Body of pancreas (tissue), 4 donors: Measurements from ENCODE around the gene NEK7. TPM values are rescaled to one million over a fixed set of nuclear protein-coding genes. Genes with fewer than 3 reads are reported as not detected.
"Not testable (repeated sequence)": the region's sequence is repeated elsewhere in the genome, so short reads cannot be mapped to it uniquely, and the experiment has no call there.

Source experiments
- ATAC-seq: fragments of 150-250 bp; one replicate; pipeline ENCODE4 v1.9.1; 2016
- DNase-seq, 4 donors: peaks; one replicate each; pipeline ENCODE4 v3.0.0-alpha.2; 2019
- H3K27ac ChIP-seq, 4 donors: fragments of 200-600 bp; sonication (generic); 1 replicate in 3 of 4; 2 replicates in 1 of 4; pipeline versions ENCODE4 v1.5.1 to v1.6.1; 2016 to 2019; ENCODE audit warnings: mild to moderate bottlenecking in 1 of 4, mixed read lengths in 1 of 4, moderate library complexity in 1 of 4
- H3K27me3 ChIP-seq, 2 donors: fragments of 200-600 bp; sonication (generic); one replicate each; pipeline ENCODE4 v1.6.0; 2016; ENCODE audit warnings: mild to moderate bottlenecking in 1 of 2
- H3K36me3 ChIP-seq, 2 donors: fragments of 200-600 bp; sonication (generic); replicated peaks in 1 of 2; 2 replicates each; pipeline ENCODE4 v1.5.1; 2016; ENCODE audit warnings: low read depth in 2 of 2; ENCODE audit not compliant: insufficient read depth in 1 of 2
- H3K4me1 ChIP-seq: fragments of 200-600 bp; sonication (generic); one replicate; pipeline ENCODE4 v1.6.0; 2016
- H3K4me3 ChIP-seq, 2 donors: fragments of 200-600 bp; sonication (generic); 1 replicate in 1 of 2; 2 replicates in 1 of 2; pipeline ENCODE4 v1.5.1; 2016 to 2019
- H3K9me3 ChIP-seq, 3 donors: fragments of 200-600 bp; sonication (generic); 1 replicate in 2 of 3; 2 replicates in 1 of 3; pipeline ENCODE4 v1.5.1; 2016
- POLR2A ChIP-seq, 3 donors: fragments of 450-650 bp; IDR thresholded peaks; one replicate each; pipeline ENCODE4 v1.6.1; 2016; ENCODE audit warnings: antibody characterized with exemption in 3 of 3, mild to moderate bottlenecking in 2 of 3
- whole genome bisulfite sequencing, 2 donors: methylation state at CpG; one replicate each; pipeline ENCODE4 v1.1.5; 2017; 5-methylcytosine and 5-hydroxymethylcytosine counted together
- intact Hi-C: fragments of 100-400 bp; cut with DNase I; formaldehyde crosslinking; loops from one replicate; pipeline ENCODE4 v1.15.1; 2023
- total RNA-seq, 2 donors: library from RNA; depleted of rRNA; stranded (reverse); fragments of >200 nt; gene quantifications; one replicate each; pipeline ENCODE4 v1.1.0, GENCODE V29; 2016
- TF ChIP-seq, protein P1 (sequence below), 7 experiments: fragments of 450-650 bp in 4 of 7; fragments of 200-600 bp in 3 of 7; sonication (generic) in 3 of 7; IDR thresholded peaks; one replicate each; pipeline ENCODE4 v1.5.1; 2016 to 2019; ENCODE audit warnings: antibody characterized with exemption in 7 of 7

NEK7 gene
- total RNA-seq, 2 donors from 2014 or later: 39.2 to 49.5 TPM

GRCh38 chr1:198297281-198297680 lies 140.5 kb downstream of the NEK7 start:
- DNase-seq: no peak
- TF ChIP-seq, protein P1, sequence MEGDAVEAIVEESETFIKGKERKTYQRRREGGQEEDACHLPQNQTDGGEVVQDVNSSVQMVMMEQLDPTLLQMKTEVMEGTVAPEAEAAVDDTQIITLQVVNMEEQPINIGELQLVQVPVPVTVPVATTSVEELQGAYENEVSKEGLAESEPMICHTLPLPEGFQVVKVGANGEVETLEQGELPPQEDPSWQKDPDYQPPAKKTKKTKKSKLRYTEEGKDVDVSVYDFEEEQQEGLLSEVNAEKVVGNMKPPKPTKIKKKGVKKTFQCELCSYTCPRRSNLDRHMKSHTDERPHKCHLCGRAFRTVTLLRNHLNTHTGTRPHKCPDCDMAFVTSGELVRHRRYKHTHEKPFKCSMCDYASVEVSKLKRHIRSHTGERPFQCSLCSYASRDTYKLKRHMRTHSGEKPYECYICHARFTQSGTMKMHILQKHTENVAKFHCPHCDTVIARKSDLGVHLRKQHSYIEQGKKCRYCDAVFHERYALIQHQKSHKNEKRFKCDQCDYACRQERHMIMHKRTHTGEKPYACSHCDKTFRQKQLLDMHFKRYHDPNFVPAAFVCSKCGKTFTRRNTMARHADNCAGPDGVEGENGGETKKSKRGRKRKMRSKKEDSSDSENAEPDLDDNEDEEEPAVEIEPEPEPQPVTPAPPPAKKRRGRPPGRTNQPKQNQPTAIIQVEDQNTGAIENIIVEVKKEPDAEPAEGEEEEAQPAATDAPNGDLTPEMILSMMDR (IDR thresholded peaks at IDR 0.05): no peak
- TF ChIP-seq POLR2A (IDR thresholded peaks at IDR 0.05): no peak
- Histone ChIP-seq H3K4me1 (no peaks in the 10 kb centered on the region), H3K27me3 (no peaks in the 10 kb centered on the region), H3K27ac (no peak overlapping the region), H3K36me3 (peaks cover 0 to 1% of the 10 kb centered on the region in 2 donors), H3K9me3 (no peaks in the 10 kb centered on the region), H3K4me3 (no peak overlapping the region)
- WGBS, 2 donors: 91 to 97% methylated on average over 2 of the region's 2 CpGs
- intact Hi-C loops: no loop called here
- no peak for ATAC-seq

- Histone ChIP-seq H3K36me3 (peaks cover 0 to 1% of the 10 kb centered on the region in 2 donors), H3K4me1 (no peaks in the 10 kb centered on the region), H3K4me3 (no peak overlapping the region), H3K27ac (no peak overlapping the region), H3K27me3 (no peaks in the 10 kb centered on the region), H3K9me3 (no peaks in the 10 kb centered on the region)
- no peak for DNase-seq
- WGBS, 2 donors: 87 to 92% methylated on average over 6 of the region's 6 CpGs
- TF ChIP-seq, protein P1 (IDR thresholded peaks at IDR 0.05): no peak
- intact Hi-C loops: no loop called here
- no peak for ATAC-seq
Measured at GRCh38 chr1:198298640-198299039, 141.8 kb downstream of the NEK7 start.

DNA sequence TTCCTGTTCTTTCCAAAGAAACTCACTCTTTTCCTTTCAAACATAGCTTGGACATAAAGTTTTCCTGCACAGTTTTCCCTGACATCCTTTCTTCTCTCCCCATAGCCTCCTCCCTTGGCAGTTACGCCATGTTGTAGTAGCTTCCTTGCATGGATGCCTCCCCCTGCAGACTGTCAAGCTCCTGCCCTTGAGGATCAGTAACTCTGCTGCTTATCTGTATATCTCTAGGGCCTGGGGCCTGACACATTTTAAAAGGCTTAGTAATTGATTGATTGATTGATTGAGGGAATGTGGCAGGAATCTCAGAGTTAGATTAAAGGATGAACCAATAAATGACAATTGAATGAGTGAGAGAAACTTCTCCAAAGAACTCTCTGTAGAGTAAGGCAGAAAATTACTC lies 143.7 kb downstream of the NEK7 start:
- intact Hi-C loops: no loop called here
- TF ChIP-seq, protein P1 (IDR thresholded peaks at IDR 0.05): no peak
- TF ChIP-seq POLR2A (IDR thresholded peaks at IDR 0.05): no peak
- Histone ChIP-seq H3K27ac (no peak overlapping the region), H3K36me3 (peaks cover 0 to 1% of the 10 kb centered on the region in 2 donors), H3K27me3 (no peaks in the 10 kb centered on the region), H3K4me1 (no peaks in the 10 kb centered on the region), H3K4me3 (no peak overlapping the region), H3K9me3 (no peaks in the 10 kb centered on the region)
- ATAC-seq (no peak), DNase-seq (no peak)
- 100% methylated on average over 1 of the region's 1 CpG for WGBS, 2 donors

DNA sequence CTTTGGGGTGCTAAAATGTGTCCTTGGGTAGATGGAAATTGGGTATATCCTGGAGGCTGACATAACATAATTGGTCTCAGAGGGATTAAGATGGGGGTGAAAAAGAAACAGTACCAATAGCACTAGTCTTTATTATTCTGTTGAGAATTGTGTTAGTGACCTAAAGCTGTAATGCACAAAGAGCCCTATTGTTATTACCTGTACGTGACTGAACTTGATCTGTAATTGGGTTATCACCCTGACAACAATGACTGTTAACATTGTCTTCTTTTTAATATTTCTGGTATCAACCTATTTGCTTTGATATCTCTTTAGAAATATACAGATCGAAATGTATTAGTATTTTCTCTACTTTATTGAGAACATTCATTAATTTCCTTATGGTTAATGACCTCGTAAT lies 147.6 kb downstream of the NEK7 start:
- no peaks in the 10 kb centered on the region for H3K27me3 ChIP-seq
- intact Hi-C loops: no loop called here
- TF ChIP-seq POLR2A (IDR thresholded peaks at IDR 0.05): no peak
- TF ChIP-seq, protein P1 (IDR thresholded peaks at IDR 0.05): no peak
- no peaks in the 10 kb centered on the region for H3K36me3 ChIP-seq
- DNase-seq (no peak), ATAC-seq (no peak)
- H3K4me3 ChIP-seq: no peak overlapping the region
- H3K9me3 ChIP-seq: no peaks in the 10 kb centered on the region
- no peaks in the 10 kb centered on the region for H3K4me1 ChIP-seq
- no peak overlapping the region for H3K27ac ChIP-seq
- WGBS, 2 donors: 85 to 87% methylated on average over 3 of the region's 3 CpGs

DNA sequence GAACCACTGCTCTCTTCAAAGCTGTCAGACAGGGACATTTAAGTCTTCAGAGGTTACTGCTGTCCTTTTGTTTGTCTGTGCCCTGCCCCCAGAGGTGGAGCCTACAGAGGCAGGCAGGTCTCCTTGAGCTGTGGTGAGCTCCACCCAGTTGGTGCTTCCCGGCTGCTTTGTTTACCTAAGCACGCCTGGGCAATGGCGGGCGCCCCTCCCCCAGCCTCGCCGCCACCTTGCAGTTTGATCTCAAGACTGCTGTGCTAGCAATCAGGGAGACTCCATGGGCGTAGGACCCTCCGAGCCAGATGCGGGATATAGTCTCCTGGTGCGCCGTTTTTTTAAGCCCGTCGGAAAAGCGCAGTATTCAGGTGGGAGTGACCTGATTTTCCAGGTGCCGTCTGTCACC lies 158.0 kb downstream of the NEK7 start:
- 90 to 92% methylated on average over 12 to 15 of the region's 15 CpGs for WGBS, 2 donors
- ATAC-seq, DNase-seq, H3K4me3 ChIP-seq, H3K4me1 ChIP-seq, H3K27me3 ChIP-seq, intact Hi-C loops, H3K27ac ChIP-seq, H3K9me3 ChIP-seq, H3K36me3 ChIP-seq: not testable (repeated sequence)

GRCh38 chr1:198315331-198315730 lies 158.5 kb downstream of the NEK7 start:
- ATAC-seq, H3K4me3 ChIP-seq, DNase-seq, H3K27me3 ChIP-seq, H3K9me3 ChIP-seq, intact Hi-C loops, H3K27ac ChIP-seq, H3K36me3 ChIP-seq, H3K4me1 ChIP-seq: not testable (repeated sequence)
- 91 to 98% methylated on average over 8 of the region's 8 CpGs for WGBS, 2 donors
